MM.1S (cell line): ENCODE results near the gene GIPC1.

Experiments used
- EZH2 ChIP-seq: fragments of 300-600 bp; sonication (generic); optimal IDR thresholded peaks from 2 replicates; pipeline ENCODE3; 2017; ENCODE audit warnings: low read depth, mild to moderate bottlenecking, antibody characterized with exemption, low read length, mixed read lengths
- EZH2phosphoT487 ChIP-seq: fragments of 300-600 bp; sonication (generic); IDR thresholded peaks from 2 replicates; pipeline ENCODE4 v1.6.1; 2018; ENCODE audit warnings: antibody characterized with exemption, low read length
- TF ChIP-seq, protein P1 (sequence below): fragments of 300-600 bp; sonication (generic); IDR thresholded peaks from 2 replicates; pipeline ENCODE4 v1.5.1; 2016; ENCODE audit warnings: antibody characterized with exemption, low read length, mixed read lengths

DNA sequence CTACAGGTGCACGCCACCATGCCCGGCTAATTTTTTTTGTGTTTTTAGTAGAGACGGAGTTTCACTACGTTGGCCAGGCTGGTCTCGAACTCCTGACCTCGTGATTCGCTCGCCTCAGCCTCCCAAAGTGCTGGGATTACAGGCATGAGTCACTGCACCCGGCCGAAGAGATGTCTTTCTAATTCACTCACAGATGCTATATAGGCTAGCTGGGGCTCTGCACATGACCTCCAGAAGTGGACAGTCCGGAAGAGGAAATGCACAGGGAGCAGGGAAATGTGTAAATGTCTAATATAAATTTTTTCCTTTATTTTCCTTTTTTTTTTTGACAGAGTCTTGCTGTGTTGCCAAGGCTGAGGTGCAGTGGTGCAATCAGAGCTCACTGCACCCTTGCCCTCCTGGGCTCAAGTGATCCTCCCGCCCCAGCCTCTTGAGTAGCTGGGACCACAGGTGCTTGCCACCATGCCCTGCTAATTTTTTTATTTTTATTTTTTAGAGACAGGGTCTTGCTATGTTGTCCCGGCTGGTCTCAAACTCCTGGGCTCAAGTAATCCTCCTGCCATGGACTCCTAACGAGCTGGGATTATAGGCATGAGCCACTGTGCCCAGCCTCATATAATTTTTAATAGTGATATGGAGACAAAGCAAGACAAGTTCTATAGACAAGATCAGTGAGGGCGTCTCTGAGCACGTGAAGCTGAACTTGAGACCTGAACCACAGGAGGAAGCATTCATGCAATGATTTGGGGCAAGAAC is 8.4 kb downstream of the GIPC1 start:
- TF ChIP-seq EZH2 (no peak), EZH2phosphoT487 (no peak)
- TF ChIP-seq, protein P1, sequence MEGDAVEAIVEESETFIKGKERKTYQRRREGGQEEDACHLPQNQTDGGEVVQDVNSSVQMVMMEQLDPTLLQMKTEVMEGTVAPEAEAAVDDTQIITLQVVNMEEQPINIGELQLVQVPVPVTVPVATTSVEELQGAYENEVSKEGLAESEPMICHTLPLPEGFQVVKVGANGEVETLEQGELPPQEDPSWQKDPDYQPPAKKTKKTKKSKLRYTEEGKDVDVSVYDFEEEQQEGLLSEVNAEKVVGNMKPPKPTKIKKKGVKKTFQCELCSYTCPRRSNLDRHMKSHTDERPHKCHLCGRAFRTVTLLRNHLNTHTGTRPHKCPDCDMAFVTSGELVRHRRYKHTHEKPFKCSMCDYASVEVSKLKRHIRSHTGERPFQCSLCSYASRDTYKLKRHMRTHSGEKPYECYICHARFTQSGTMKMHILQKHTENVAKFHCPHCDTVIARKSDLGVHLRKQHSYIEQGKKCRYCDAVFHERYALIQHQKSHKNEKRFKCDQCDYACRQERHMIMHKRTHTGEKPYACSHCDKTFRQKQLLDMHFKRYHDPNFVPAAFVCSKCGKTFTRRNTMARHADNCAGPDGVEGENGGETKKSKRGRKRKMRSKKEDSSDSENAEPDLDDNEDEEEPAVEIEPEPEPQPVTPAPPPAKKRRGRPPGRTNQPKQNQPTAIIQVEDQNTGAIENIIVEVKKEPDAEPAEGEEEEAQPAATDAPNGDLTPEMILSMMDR, result no peak
